GM19240 (cell line): ENCODE results near the gene DOCK1.

ENCODE experiments used
- DNase-seq: peaks from one replicate; pipeline ENCODE4 v3.0.0; 2011; ENCODE audit warnings: low spot score; ENCODE audit not compliant: insufficient read length

The DOCK1 gene

GRCh38 chr10:127034790-127035189, 129.6 kb downstream of the DOCK1 start:
- no peak for DNase-seq

- DNase-seq: no peak
Measured at GRCh38 chr10:127035827-127036226, 130.6 kb downstream of the DOCK1 start.

- no peak for DNase-seq
Measured at GRCh38 chr10:127036987-127037386, 131.8 kb downstream of the DOCK1 start.

GRCh38 chr10:127039435-127039834, 134.2 kb downstream of the DOCK1 start:
- no peak for DNase-seq

- DNase-seq: no peak
Measured at GRCh38 chr10:127040756-127041155, 135.5 kb downstream of the DOCK1 start.

- DNase-seq: no peak
Measured at GRCh38 chr10:127041552-127041951, 136.3 kb downstream of the DOCK1 start.

- DNase-seq: no peak
Measured at GRCh38 chr10:127043301-127043700, 138.1 kb downstream of the DOCK1 start.

GRCh38 chr10:127044186-127044585, 139.0 kb downstream of the DOCK1 start:
- no peak for DNase-seq

- no peak for DNase-seq
Measured at GRCh38 chr10:127046975-127047877, 142.0 kb downstream of the DOCK1 start.

GRCh38 chr10:127047878-127048238, 142.6 kb downstream of the DOCK1 start:
- no peak for DNase-seq

GRCh38 chr10:127048630-127049029, 143.4 kb downstream of the DOCK1 start:
- DNase-seq: no peak

GRCh38 chr10:127052001-127052400, 146.8 kb downstream of the DOCK1 start:
- DNase-seq: no peak

- no peak for DNase-seq
Measured at GRCh38 chr10:127055263-127055662, 150.0 kb downstream of the DOCK1 start.

GRCh38 chr10:127059314-127059713, 154.1 kb downstream of the DOCK1 start:
- DNase-seq: no peak

GRCh38 chr10:127063762-127064161, 158.5 kb downstream of the DOCK1 start:
- no peak for DNase-seq

GRCh38 chr10:127064474-127064873, 159.2 kb downstream of the DOCK1 start:
- DNase-seq: no peak

GRCh38 chr10:127067542-127068194, 162.4 kb downstream of the DOCK1 start:
- DNase-seq: no peak

- DNase-seq: no peak
Measured at GRCh38 chr10:127068485-127068884, 163.3 kb downstream of the DOCK1 start.

GRCh38 chr10:127069436-127069835, 164.2 kb downstream of the DOCK1 start:
- DNase-seq: no peak

- DNase-seq: no peak
Measured at GRCh38 chr10:127071126-127071525, 165.9 kb downstream of the DOCK1 start.

GRCh38 chr10:127073666-127074065, 168.4 kb downstream of the DOCK1 start:
- DNase-seq: no peak

- no peak for DNase-seq
Measured at GRCh38 chr10:127079392-127079791, 174.2 kb downstream of the DOCK1 start.

- no peak for DNase-seq
Measured at GRCh38 chr10:127080317-127080716, 175.1 kb downstream of the DOCK1 start.
